GM23338 (cell line): ENCODE results near the gene RBM22. TPM values are rescaled to one million over a fixed set of nuclear protein-coding genes. Genes with fewer than 3 reads are reported as not detected.

Experiments
- ATAC-seq: fragments of 200-7000 bp; cut with Tn5 transposase; 3 replicates; pipeline ENCODE4 v1.9.1; 2020
- DNase-seq: peaks from one replicate; pipeline ENCODE4 v3.0.0-alpha.2; 2015; ENCODE audit warnings: low spot score
- H2AFZ ChIP-seq: fragments of 200-600 bp; sonication (generic); 2 replicates; pipeline ENCODE4 v1.8.0; 2016; ENCODE audit warnings: antibody characterized with exemption, mild to moderate bottlenecking, moderate library complexity
- H3F3A ChIP-seq: fragments of 200-600 bp; sonication (generic); replicated peaks from 2 replicates; pipeline ENCODE4 v1.8.0; 2017; ENCODE audit warnings: antibody characterized with exemption, mixed run types, low read depth
- H3K27ac ChIP-seq: fragments of 200-600 bp; sonication (generic); 2 replicates; pipeline ENCODE4 v1.6.1; 2016; ENCODE audit warnings: low read depth
- H3K27me3 ChIP-seq: fragments of 200-600 bp; sonication (generic); 2 replicates; pipeline ENCODE4 v1.8.0; 2016; ENCODE audit warnings: mild to moderate bottlenecking, mixed run types, moderate library complexity; ENCODE audit not compliant: insufficient read depth
- H3K36me3 ChIP-seq: fragments of 200-600 bp; sonication (generic); 2 replicates; pipeline ENCODE4 v1.8.0; 2016; ENCODE audit warnings: mild to moderate bottlenecking; ENCODE audit not compliant: insufficient read depth
- H3K4me1 ChIP-seq: fragments of 200-600 bp; sonication (generic); 2 replicates; pipeline ENCODE4 v1.8.0; 2016; ENCODE audit warnings: mild to moderate bottlenecking, moderate library complexity; ENCODE audit not compliant: insufficient read depth
- H3K4me2 ChIP-seq: fragments of 200-600 bp; sonication (generic); 2 replicates; pipeline ENCODE4 v1.7.1; 2017; ENCODE audit warnings: mixed run types
- H3K4me3 ChIP-seq: fragments of 200-600 bp; sonication (generic); 2 replicates; pipeline ENCODE4 v1.6.1; 2016; ENCODE audit warnings: mixed run types
- H3K79me2 ChIP-seq: fragments of 200-600 bp; sonication (generic); replicated peaks from 2 replicates; pipeline ENCODE4 v1.8.0; 2017; ENCODE audit warnings: mild to moderate bottlenecking; ENCODE audit not compliant: insufficient read depth
- H3K9me2 ChIP-seq: fragments of 200-600 bp; sonication (generic); 2 replicates; pipeline ENCODE4 v1.8.0; 2017; ENCODE audit not compliant: insufficient read depth
- H4K20me1 ChIP-seq: fragments of 200-600 bp; sonication (generic); replicated peaks from 2 replicates; pipeline ENCODE4 v1.8.0; 2017; ENCODE audit warnings: mild to moderate bottlenecking; ENCODE audit not compliant: insufficient read depth
- H3K27ac Mint-ChIP-seq: 2 replicates; pipeline ENCODE4 v1.8.0; 2020; ENCODE audit warnings: inconsistent platforms, mild to moderate bottlenecking, moderate library complexity, mixed read lengths
- H3K27me3 Mint-ChIP-seq: 3 replicates; pipeline ENCODE4 v1.8.0; 2022; ENCODE audit warnings: low read depth, mild to moderate bottlenecking, moderate library complexity, mixed read lengths, inconsistent platforms; ENCODE audit not compliant: insufficient read depth, poor library complexity
- H3K36me3 Mint-ChIP-seq: 3 replicates; pipeline ENCODE4 v1.8.0; 2021; ENCODE audit warnings: low read depth, mild to moderate bottlenecking, inconsistent platforms, moderate library complexity, mixed read lengths
- H3K4me1 Mint-ChIP-seq: 3 replicates; pipeline ENCODE4 v1.8.0; 2020; ENCODE audit warnings: mild to moderate bottlenecking, inconsistent platforms, mixed read lengths
- H3K4me3 Mint-ChIP-seq: 3 replicates; pipeline ENCODE4 v1.8.0; 2021; ENCODE audit warnings: moderate library complexity, mild to moderate bottlenecking, inconsistent platforms, mixed read lengths
- H3K9me3 Mint-ChIP-seq: 3 replicates; pipeline ENCODE4 v1.8.0; 2020; ENCODE audit warnings: moderate library complexity, mild to moderate bottlenecking, inconsistent platforms, mixed read lengths
- CREB1 ChIP-seq: fragments of 250-450 bp; sonication (Bioruptor Pico); IDR thresholded peaks from 2 replicates; pipeline ENCODE4 v1.5.0; 2020; ENCODE audit warnings: low read depth, mild to moderate bottlenecking, moderate library complexity
- CTCF ChIP-seq, 2 experiments: fragments of 200-600 bp in 1 of 2; sonication (generic) in 1 of 2; conservative IDR thresholded peaks; 2 replicates each; pipeline versions ENCODE4 v1.5.1 to v1.6.1; 2016 to 2017; ENCODE audit warnings: antibody characterized with exemption in 2 of 2, low read depth in 2 of 2, mild to moderate bottlenecking in 2 of 2, moderate library complexity in 1 of 2
- ETS1 ChIP-seq: IDR thresholded peaks from 2 replicates; pipeline ENCODE4 v1.6.1; 2016; ENCODE audit warnings: antibody characterized with exemption
- EZH2 ChIP-seq: fragments of 200-600 bp; sonication (generic); IDR thresholded peaks from one replicate; pipeline ENCODE4 v1.8.0; 2017; ENCODE audit warnings: antibody characterized with exemption, mild to moderate bottlenecking, low read depth; ENCODE audit not compliant: unreplicated experiment
- EZH2phosphoT487 ChIP-seq: fragments of 200-600 bp; sonication (generic); IDR thresholded peaks from one replicate; pipeline ENCODE4 v1.8.1; 2018; ENCODE audit warnings: antibody characterized with exemption; ENCODE audit not compliant: unreplicated experiment
- JUNB ChIP-seq: IDR thresholded peaks from one replicate; pipeline ENCODE4 v1.6.1; 2016; ENCODE audit warnings: antibody characterized with exemption; ENCODE audit not compliant: unreplicated experiment
- NANOG ChIP-seq: IDR thresholded peaks from 2 replicates; pipeline ENCODE4 v1.6.1; 2016; ENCODE audit warnings: antibody characterized with exemption, borderline replicate concordance
- POLR2AphosphoS5 ChIP-seq: IDR thresholded peaks from 2 replicates; pipeline ENCODE4 v1.6.1; 2016; ENCODE audit warnings: antibody characterized with exemption, low read depth
- STAT1 ChIP-seq: IDR thresholded peaks from one replicate; pipeline ENCODE4 v1.6.1; 2016; ENCODE audit warnings: antibody characterized with exemption; ENCODE audit not compliant: unreplicated experiment
- ZNF114 ChIP-seq: fragments of 250-450 bp; sonication (Bioruptor Pico); IDR thresholded peaks from 2 replicates; pipeline ENCODE4 v1.5.0; 2020; ENCODE audit warnings: mild to moderate bottlenecking, moderate library complexity
- ZNF331 ChIP-seq: fragments of 250-450 bp; sonication (Bioruptor Pico); IDR thresholded peaks from 2 replicates; pipeline ENCODE4 v1.5.0; 2020; ENCODE audit warnings: low read depth, mild to moderate bottlenecking, moderate library complexity
- polyA plus RNA-seq: library from polyadenylated mRNA; unstranded; fragments of >200 nt; fragmentation: Nextera tagmentation; extraction: Ambion mirVana; gene quantifications from 2 replicates; pipeline ENCODE4 v1.2.1, GENCODE V29; 2016
- total RNA-seq: library from RNA; depleted of rRNA; stranded (reverse); fragments of >200 nt; shearing (Covaris generic); gene quantifications from 2 replicates; pipeline ENCODE4 v1.2.3, GENCODE V29; 2014
- TF ChIP-seq, protein P1 (sequence below): fragments of 250-450 bp; sonication (Bioruptor Pico); IDR thresholded peaks from 2 replicates; pipeline ENCODE4 v1.5.0; 2020; ENCODE audit warnings: mild to moderate bottlenecking, moderate library complexity
- TF ChIP-seq, protein P2 (sequence below): IDR thresholded peaks from one replicate; pipeline ENCODE4 v1.6.1; 2018; ENCODE audit warnings: antibody characterized with exemption; ENCODE audit not compliant: unreplicated experiment

Gene RBM22
- total and polyA plus RNA-seq, 2 experiments from 2014 or later = 23.4 to 32.3 TPM

DNA sequence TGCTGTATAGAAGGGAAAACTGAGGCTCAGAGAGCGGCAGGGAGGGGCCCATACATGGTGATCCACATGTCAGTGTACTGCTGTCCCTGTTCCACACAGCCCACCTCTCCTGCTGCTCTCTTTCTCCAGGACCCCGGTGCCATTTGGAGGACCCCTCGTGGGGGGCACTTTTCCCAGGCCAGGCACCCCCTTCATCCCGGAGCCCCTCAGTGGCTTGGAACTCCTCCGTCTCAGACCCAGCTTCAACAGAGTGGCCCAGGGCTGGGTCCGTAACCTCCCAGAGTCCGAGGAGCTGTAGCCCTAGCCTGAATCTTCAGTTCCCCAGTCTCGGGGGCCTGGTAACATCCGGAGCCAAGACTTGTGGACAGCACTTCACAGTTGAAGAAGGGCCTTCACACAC is 24.3 kb downstream of the RBM22 start:
- H3K4me1 Mint-ChIP-seq = peaks cover 21% of the 10 kb centered on the region
- no peak overlapping the region for H2AFZ ChIP-seq
- H3K4me3 ChIP-seq = no peak overlapping the region
- peaks cover 11% of the 10 kb centered on the region; the same call in 1 of the 2 replicates for H3K4me1 ChIP-seq
- H3K79me2 ChIP-seq = peaks cover 19% of the 10 kb centered on the region
- no peaks in the 10 kb centered on the region for H3K9me3 Mint-ChIP-seq
- peaks cover 4% of the 10 kb centered on the region for H3K27me3 Mint-ChIP-seq
- ATAC-seq (no peak), DNase-seq (no peak)
- H3K27me3 ChIP-seq = no peaks in the 10 kb centered on the region
- no peak overlapping the region for H3K27ac ChIP-seq
- H3K4me3 Mint-ChIP-seq = no peak overlapping the region
- H3K36me3 Mint-ChIP-seq = peaks cover 32% of the 10 kb centered on the region
- H4K20me1 ChIP-seq = no peaks in the 10 kb centered on the region
- H3F3A ChIP-seq = peaks cover 13% of the 10 kb centered on the region
- TF ChIP-seq ETS1 (no peak), CTCF (conservative IDR thresholded peaks at IDR 0.05; ENCODE audit: low read depth in 2 of 2) (no peak), STAT1 (no peak), EZH2phosphoT487 (no peak), CREB1 (CRISPR knock-in tag) (no peak), POLR2AphosphoS5 (no peak), NANOG (no peak), ZNF114 (CRISPR knock-in tag) (no peak), ZNF331 (CRISPR knock-in tag) (no peak), EZH2 (no peak), JUNB (no peak)
- TF ChIP-seq, protein P1, sequence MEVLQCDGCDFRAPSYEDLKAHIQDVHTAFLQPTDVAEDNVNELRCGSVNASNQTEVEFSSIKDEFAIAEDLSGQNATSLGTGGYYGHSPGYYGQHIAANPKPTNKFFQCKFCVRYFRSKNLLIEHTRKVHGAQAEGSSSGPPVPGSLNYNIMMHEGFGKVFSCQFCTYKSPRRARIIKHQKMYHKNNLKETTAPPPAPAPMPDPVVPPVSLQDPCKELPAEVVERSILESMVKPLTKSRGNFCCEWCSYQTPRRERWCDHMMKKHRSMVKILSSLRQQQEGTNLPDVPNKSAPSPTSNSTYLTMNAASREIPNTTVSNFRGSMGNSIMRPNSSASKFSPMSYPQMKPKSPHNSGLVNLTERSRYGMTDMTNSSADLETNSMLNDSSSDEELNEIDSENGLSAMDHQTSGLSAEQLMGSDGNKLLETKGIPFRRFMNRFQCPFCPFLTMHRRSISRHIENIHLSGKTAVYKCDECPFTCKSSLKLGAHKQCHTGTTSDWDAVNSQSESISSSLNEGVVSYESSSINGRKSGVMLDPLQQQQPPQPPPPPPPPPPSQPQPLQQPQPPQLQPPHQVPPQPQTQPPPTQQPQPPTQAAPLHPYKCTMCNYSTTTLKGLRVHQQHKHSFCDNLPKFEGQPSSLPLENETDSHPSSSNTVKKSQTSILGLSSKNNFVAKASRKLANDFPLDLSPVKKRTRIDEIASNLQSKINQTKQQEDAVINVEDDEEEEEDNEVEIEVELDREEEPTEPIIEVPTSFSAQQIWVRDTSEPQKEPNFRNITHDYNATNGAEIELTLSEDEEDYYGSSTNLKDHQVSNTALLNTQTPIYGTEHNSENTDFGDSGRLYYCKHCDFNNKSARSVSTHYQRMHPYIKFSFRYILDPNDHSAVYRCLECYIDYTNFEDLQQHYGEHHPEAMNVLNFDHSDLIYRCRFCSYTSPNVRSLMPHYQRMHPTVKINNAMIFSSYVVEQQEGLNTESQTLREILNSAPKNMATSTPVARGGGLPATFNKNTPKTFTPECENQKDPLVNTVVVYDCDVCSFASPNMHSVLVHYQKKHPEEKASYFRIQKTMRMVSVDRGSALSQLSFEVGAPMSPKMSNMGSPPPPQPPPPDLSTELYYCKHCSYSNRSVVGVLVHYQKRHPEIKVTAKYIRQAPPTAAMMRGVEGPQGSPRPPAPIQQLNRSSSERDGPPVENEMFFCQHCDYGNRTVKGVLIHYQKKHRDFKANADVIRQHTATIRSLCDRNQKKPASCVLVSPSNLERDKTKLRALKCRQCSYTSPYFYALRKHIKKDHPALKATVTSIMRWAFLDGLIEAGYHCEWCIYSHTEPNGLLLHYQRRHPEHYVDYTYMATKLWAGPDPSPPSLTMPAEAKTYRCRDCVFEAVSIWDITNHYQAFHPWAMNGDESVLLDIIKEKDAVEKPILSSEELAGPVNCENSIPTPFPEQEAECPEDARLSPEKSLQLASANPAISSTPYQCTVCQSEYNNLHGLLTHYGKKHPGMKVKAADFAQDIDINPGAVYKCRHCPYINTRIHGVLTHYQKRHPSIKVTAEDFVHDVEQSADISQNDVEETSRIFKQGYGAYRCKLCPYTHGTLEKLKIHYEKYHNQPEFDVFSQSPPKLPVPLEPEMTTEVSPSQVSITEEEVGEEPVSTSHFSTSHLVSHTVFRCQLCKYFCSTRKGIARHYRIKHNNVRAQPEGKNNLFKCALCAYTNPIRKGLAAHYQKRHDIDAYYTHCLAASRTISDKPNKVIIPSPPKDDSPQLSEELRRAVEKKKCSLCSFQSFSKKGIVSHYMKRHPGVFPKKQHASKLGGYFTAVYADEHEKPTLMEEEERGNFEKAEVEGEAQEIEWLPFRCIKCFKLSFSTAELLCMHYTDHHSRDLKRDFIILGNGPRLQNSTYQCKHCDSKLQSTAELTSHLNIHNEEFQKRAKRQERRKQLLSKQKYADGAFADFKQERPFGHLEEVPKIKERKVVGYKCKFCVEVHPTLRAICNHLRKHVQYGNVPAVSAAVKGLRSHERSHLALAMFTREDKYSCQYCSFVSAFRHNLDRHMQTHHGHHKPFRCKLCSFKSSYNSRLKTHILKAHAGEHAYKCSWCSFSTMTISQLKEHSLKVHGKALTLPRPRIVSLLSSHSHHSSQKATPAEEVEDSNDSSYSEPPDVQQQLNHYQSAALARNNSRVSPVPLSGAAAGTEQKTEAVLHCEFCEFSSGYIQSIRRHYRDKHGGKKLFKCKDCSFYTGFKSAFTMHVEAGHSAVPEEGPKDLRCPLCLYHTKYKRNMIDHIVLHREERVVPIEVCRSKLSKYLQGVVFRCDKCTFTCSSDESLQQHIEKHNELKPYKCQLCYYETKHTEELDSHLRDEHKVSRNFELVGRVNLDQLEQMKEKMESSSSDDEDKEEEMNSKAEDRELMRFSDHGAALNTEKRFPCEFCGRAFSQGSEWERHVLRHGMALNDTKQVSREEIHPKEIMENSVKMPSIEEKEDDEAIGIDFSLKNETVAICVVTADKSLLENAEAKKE = no peak
- TF ChIP-seq, protein P2, sequence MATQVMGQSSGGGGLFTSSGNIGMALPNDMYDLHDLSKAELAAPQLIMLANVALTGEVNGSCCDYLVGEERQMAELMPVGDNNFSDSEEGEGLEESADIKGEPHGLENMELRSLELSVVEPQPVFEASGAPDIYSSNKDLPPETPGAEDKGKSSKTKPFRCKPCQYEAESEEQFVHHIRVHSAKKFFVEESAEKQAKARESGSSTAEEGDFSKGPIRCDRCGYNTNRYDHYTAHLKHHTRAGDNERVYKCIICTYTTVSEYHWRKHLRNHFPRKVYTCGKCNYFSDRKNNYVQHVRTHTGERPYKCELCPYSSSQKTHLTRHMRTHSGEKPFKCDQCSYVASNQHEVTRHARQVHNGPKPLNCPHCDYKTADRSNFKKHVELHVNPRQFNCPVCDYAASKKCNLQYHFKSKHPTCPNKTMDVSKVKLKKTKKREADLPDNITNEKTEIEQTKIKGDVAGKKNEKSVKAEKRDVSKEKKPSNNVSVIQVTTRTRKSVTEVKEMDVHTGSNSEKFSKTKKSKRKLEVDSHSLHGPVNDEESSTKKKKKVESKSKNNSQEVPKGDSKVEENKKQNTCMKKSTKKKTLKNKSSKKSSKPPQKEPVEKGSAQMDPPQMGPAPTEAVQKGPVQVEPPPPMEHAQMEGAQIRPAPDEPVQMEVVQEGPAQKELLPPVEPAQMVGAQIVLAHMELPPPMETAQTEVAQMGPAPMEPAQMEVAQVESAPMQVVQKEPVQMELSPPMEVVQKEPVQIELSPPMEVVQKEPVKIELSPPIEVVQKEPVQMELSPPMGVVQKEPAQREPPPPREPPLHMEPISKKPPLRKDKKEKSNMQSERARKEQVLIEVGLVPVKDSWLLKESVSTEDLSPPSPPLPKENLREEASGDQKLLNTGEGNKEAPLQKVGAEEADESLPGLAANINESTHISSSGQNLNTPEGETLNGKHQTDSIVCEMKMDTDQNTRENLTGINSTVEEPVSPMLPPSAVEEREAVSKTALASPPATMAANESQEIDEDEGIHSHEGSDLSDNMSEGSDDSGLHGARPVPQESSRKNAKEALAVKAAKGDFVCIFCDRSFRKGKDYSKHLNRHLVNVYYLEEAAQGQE = no peak
- H3K9me2 ChIP-seq = no peaks in the 10 kb centered on the region
- H3K27ac Mint-ChIP-seq = no peak overlapping the region
- H3K4me2 ChIP-seq = no peak overlapping the region
- no peaks in the 10 kb centered on the region for H3K36me3 ChIP-seq
